ENCODE measurements around the gene XRRA1. TPM values are rescaled to one million over a fixed set of nuclear protein-coding genes. Genes with fewer than 3 reads are reported as not detected.
"Not testable (repeated sequence)": the region's sequence is repeated elsewhere in the genome, so short reads cannot be mapped to it uniquely, and the experiment has no call there.

The XRRA1 gene
- total RNA-seq: 9.6 TPM

GRCh38 chr11:74948898-74949752 lies at the start of gene XRRA1, which contains the start of gene SPCS2:
Gene XRRA1 (minus strand): TSS chr11:74949091. CDS start chr11:74940878, 8,213 bp downstream.
Gene SPCS2 (plus strand): TSS chr11:74949266. CDS start chr11:74949286, 20 bp downstream.
- H3K36me3 ChIP-seq: no peaks in the 10 kb centered on the region
- intact Hi-C loops (cut with DNase I): loop anchor here (10.0 kb wide), 1 partner anchor 296 kb away; the partner anchor contains the start of gene TPBGL
- no peaks in the 10 kb centered on the region for H3K9me3 ChIP-seq
- TF ChIP-seq, protein P1, sequence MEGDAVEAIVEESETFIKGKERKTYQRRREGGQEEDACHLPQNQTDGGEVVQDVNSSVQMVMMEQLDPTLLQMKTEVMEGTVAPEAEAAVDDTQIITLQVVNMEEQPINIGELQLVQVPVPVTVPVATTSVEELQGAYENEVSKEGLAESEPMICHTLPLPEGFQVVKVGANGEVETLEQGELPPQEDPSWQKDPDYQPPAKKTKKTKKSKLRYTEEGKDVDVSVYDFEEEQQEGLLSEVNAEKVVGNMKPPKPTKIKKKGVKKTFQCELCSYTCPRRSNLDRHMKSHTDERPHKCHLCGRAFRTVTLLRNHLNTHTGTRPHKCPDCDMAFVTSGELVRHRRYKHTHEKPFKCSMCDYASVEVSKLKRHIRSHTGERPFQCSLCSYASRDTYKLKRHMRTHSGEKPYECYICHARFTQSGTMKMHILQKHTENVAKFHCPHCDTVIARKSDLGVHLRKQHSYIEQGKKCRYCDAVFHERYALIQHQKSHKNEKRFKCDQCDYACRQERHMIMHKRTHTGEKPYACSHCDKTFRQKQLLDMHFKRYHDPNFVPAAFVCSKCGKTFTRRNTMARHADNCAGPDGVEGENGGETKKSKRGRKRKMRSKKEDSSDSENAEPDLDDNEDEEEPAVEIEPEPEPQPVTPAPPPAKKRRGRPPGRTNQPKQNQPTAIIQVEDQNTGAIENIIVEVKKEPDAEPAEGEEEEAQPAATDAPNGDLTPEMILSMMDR (IDR thresholded peaks at IDR 0.05): no peak
- TF ChIP-seq POLR2A (IDR thresholded peaks at IDR 0.05) (peak in 1 of 2 donors; percentile 55), POLR2AphosphoS5 (IDR thresholded peaks at IDR 0.05; ENCODE audit: insufficient read depth in 1 of 2, low read depth in 1 of 2) (peak; percentile 97 to 98)
- peak; percentile 99 for DNase-seq (ENCODE audit: extremely low spot score in 2 of 2)
- peaks cover 30% of the 10 kb centered on the region for H3K4me1 ChIP-seq
- H3K4me3 ChIP-seq: peak within 1 kb of the TSS; percentile 73 to 74
- peak within 1 kb of the TSS; percentile 81 for H3K27ac ChIP-seq
- no peaks in the 10 kb centered on the region for H3K27me3 ChIP-seq

DNA sequence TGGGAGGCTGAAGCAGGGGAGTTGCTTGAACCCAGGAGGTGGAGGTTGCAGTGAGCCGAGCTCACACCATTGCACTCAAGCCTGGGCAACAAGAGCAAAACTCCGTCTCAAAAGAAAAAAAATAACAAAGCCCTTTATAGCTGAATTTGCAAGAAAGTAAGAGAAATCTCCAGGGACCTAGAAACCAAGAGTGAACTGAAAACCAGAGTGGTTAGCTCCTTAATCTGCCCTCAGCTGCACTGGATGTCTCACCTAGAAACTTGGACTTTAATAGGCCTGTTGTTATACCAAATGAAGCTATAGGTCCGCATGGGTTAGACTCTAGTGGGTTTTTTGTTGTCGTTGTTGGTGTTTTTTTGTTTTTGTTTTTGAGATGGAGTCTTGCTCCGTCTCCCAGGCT lies 44.0 kb upstream of the XRRA1 start:
- Histone ChIP-seq H3K27ac (no peak overlapping the region), H3K4me1 (peaks cover 14% of the 10 kb centered on the region)

GRCh38 chr11:74990941-74991340 lies 42.0 kb upstream of the XRRA1 start:
- Histone ChIP-seq H3K4me3 (no peak overlapping the region), H3K4me1 (peaks cover 14% of the 10 kb centered on the region), H3K36me3 (no peaks in the 10 kb centered on the region), H3K9me3 (no peaks in the 10 kb centered on the region), H3K27ac (no peak overlapping the region), H3K27me3 (no peaks in the 10 kb centered on the region)
- DNase-seq (ENCODE audit: extremely low spot score in 2 of 2): no peak
- no peak for TF ChIP-seq POLR2A (IDR thresholded peaks at IDR 0.05)
- no peak for TF ChIP-seq POLR2AphosphoS5 (IDR thresholded peaks at IDR 0.05; ENCODE audit: insufficient read depth in 1 of 2, low read depth in 1 of 2)
- TF ChIP-seq, protein P1 (IDR thresholded peaks at IDR 0.05): no peak
- intact Hi-C loops (cut with DNase I): no loop called here

More for the DNA sequence above, 44.0 kb upstream of the XRRA1 start:
- Histone ChIP-seq H3K4me3 (no peak overlapping the region), H3K36me3 (no peaks in the 10 kb centered on the region), H3K9me3 (no peaks in the 10 kb centered on the region), H3K27me3 (no peaks in the 10 kb centered on the region)
- no peak for DNase-seq (ENCODE audit: extremely low spot score in 2 of 2)
- intact Hi-C loops (cut with DNase I): no loop called here
- TF ChIP-seq POLR2AphosphoS5 (IDR thresholded peaks at IDR 0.05; ENCODE audit: insufficient read depth in 1 of 2, low read depth in 1 of 2) (no peak), POLR2A (IDR thresholded peaks at IDR 0.05) (no peak)
- TF ChIP-seq, protein P1 (IDR thresholded peaks at IDR 0.05): no peak

DNA sequence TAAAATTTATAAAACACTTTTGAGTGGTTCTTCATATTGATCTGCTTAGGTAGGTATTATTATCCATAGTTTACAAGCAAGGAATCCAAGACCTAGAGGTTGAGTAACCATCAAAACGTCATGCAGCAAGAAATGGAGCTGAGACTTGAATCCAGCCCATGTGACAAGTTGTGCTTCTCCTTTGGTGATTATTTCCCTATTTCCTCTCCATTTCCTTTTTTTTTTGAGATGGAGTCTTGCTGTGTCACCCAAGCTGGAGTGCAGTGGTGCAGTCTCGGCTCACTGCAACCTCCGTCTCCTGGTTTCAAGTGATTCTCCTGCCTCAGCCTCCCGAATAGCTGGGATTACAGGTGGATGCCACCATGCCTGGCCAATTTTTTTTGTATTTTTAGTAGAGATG lies 41.3 kb upstream of the XRRA1 start:
- H3K9me3 ChIP-seq; H3K4me3 ChIP-seq; H3K27me3 ChIP-seq; intact Hi-C loops (cut with DNase I); DNase-seq (ENCODE audit: extremely low spot score in 2 of 2); H3K36me3 ChIP-seq; H3K27ac ChIP-seq: not testable (repeated sequence)
- peaks cover 14% of the 10 kb centered on the region for H3K4me1 ChIP-seq

- intact Hi-C loops (cut with DNase I): no loop called here
- DNase-seq (ENCODE audit: extremely low spot score in 2 of 2): no peak
- Histone ChIP-seq H3K27ac (peak overlapping the region; percentile 39), H3K36me3 (no peaks in the 10 kb centered on the region), H3K4me3 (peak overlapping the region; percentile 55 to 64), H3K4me1 (peaks cover 14% of the 10 kb centered on the region), H3K27me3 (no peaks in the 10 kb centered on the region), H3K9me3 (no peaks in the 10 kb centered on the region)
- TF ChIP-seq, protein P1 (IDR thresholded peaks at IDR 0.05): no peak
- TF ChIP-seq POLR2A (IDR thresholded peaks at IDR 0.05): no peak
- TF ChIP-seq POLR2AphosphoS5 (IDR thresholded peaks at IDR 0.05; ENCODE audit: insufficient read depth in 1 of 2, low read depth in 1 of 2): no peak
These were observed 40.4 kb upstream of the XRRA1 start for GRCh38 chr11:74989260-74989638.
